ENCODE data around the gene STK35. TPM values are rescaled to one million over a fixed set of nuclear protein-coding genes. Genes with fewer than 3 reads are reported as not detected.
"Not testable (repeated sequence)": the region's sequence is repeated elsewhere in the genome, so short reads cannot be mapped to it uniquely, and the experiment has no call there.

STK35 gene
- total RNA-seq, 1 donor from 2014 or later = 23.0 TPM

GRCh38 chr20:2179233-2179580, 77.6 kb downstream of the STK35 start:
- Mint-ChIP-seq H3K4me1 (peaks cover 5% of the 10 kb centered on the region), H3K4me3 (no peak overlapping the region), H3K27me3 (peaks cover 7% of the 10 kb centered on the region), H3K36me3 (ENCODE audit: low read depth) (no peaks in the 10 kb centered on the region), H3K27ac (no peak overlapping the region), H3K9me3 (no peaks in the 10 kb centered on the region)
- DNase-seq = no peak
- intact Hi-C loops (cut with micrococcal nuclease) = no loop called here

GRCh38 chr20:2179949-2180348, 78.3 kb downstream of the STK35 start:
- peaks cover 5% of the 10 kb centered on the region for H3K4me1 Mint-ChIP-seq
- intact Hi-C loops (cut with micrococcal nuclease) = no loop called here
- no peak overlapping the region for H3K27ac Mint-ChIP-seq
- no peaks in the 10 kb centered on the region for H3K9me3 Mint-ChIP-seq
- peaks cover 5% of the 10 kb centered on the region for H3K27me3 Mint-ChIP-seq
- no peak for DNase-seq
- H3K36me3 Mint-ChIP-seq (ENCODE audit: low read depth) = no peaks in the 10 kb centered on the region
- no peak overlapping the region for H3K4me3 Mint-ChIP-seq

- no peaks in the 10 kb centered on the region for H3K9me3 Mint-ChIP-seq
- peaks cover 14% of the 10 kb centered on the region for H3K27me3 Mint-ChIP-seq
- H3K27ac Mint-ChIP-seq = no peak overlapping the region
- intact Hi-C loops (cut with micrococcal nuclease) = no loop called here
- H3K36me3 Mint-ChIP-seq (ENCODE audit: low read depth) = no peaks in the 10 kb centered on the region
- no peak for DNase-seq
- no peak overlapping the region for H3K4me3 Mint-ChIP-seq
- H3K4me1 Mint-ChIP-seq = peaks cover 2% of the 10 kb centered on the region
These were observed 81.8 kb downstream of the STK35 start for GRCh38 chr20:2183381-2183780.

GRCh38 chr20:2184933-2185332, 83.3 kb downstream of the STK35 start:
- H3K4me1 Mint-ChIP-seq; H3K27ac Mint-ChIP-seq; DNase-seq; H3K9me3 Mint-ChIP-seq; H3K36me3 Mint-ChIP-seq (ENCODE audit: low read depth); H3K4me3 Mint-ChIP-seq; intact Hi-C loops (cut with micrococcal nuclease): not testable (repeated sequence)
- peaks cover 19% of the 10 kb centered on the region for H3K27me3 Mint-ChIP-seq

GRCh38 chr20:2195614-2196013, 94.0 kb downstream of the STK35 start:
- Mint-ChIP-seq H3K27ac (no peak overlapping the region), H3K27me3 (peaks cover 5% of the 10 kb centered on the region), H3K4me3 (no peak overlapping the region), H3K9me3 (no peaks in the 10 kb centered on the region), H3K36me3 (ENCODE audit: low read depth) (no peaks in the 10 kb centered on the region), H3K4me1 (no peaks in the 10 kb centered on the region)
- intact Hi-C loops (cut with micrococcal nuclease) = no loop called here
- DNase-seq = no peak

GRCh38 chr20:2197166-2197565, 95.5 kb downstream of the STK35 start:
- intact Hi-C loops (cut with micrococcal nuclease) = no loop called here
- Mint-ChIP-seq H3K27ac (no peak overlapping the region), H3K4me1 (peaks cover 3% of the 10 kb centered on the region), H3K4me3 (no peak overlapping the region), H3K36me3 (ENCODE audit: low read depth) (no peaks in the 10 kb centered on the region), H3K27me3 (peaks cover 12% of the 10 kb centered on the region), H3K9me3 (no peaks in the 10 kb centered on the region)
- DNase-seq = no peak

Other genes starting within 250 kb of the STK35 start
- 0.05 TPM in 1 of 2 replicates, not detected in the other for gene SIRPA, start 206.4 kb upstream of the STK35 start, total RNA-seq
- gene PDYN, start 107.8 kb upstream of the STK35 start, total RNA-seq = not detected in 2 replicates
- not detected in 2 replicates for gene TGM3, start 194.2 kb downstream of the STK35 start, total RNA-seq

Measured in activated CD4-positive, alpha-beta T cell treated with anti-CD3 and anti-CD28 coated beads, Interleukin-2, amount 10 ng/mL, durations not matched to agents 24 days and 14 days (primary cell).